H1 (cell line): ENCODE results near the gene PTH1R. TPM values are rescaled to one million over a fixed set of nuclear protein-coding genes. Genes with fewer than 3 reads are reported as not detected.

ENCODE experiments used
- CTCF ChIA-PET: fragments of 300-600 bp; sonication (Branson Sonifier 250); formaldehyde crosslinking; loops from one replicate; lab custom pipeline; 2021; ENCODE audit not compliant: partially characterized antibody; lab: Charles Lee
- POLR2A ChIA-PET: fragments of 300-600 bp; sonication (Branson Sonifier 250); formaldehyde crosslinking; loops from one replicate; lab custom pipeline; 2021; ENCODE audit warnings: inconsistent platforms; ENCODE audit not compliant: partially characterized antibody; lab: Charles Lee
- DNase-seq, 2 experiments: peaks; one replicate each; pipeline versions ENCODE4 v3.0.0 to v3.0.0-alpha.2; 2010 to 2022; ENCODE audit warnings: low spot score in 2 of 2, low read depth in 1 of 2, mixed read lengths in 1 of 2
- FAIRE-seq: peaks from 2 replicates; lab custom pipeline; 2011; peaks lifted over from hg19 to GRCh38; lab: Jason Lieb, UNC
- H2AFZ ChIP-seq: 2 replicates; pipeline ENCODE4 v1.8.1; 2012; ENCODE audit warnings: low read length, inconsistent platforms
- H2AK5ac ChIP-seq: 2 replicates; pipeline ENCODE4 v1.6.1; 2013; ENCODE audit warnings: low read depth, low read length
- H2BK120ac ChIP-seq: replicated peaks from 2 replicates; pipeline ENCODE3; 2013; ENCODE audit warnings: low read depth, low read length, inconsistent platforms
- H2BK12ac ChIP-seq: 2 replicates; pipeline ENCODE4 v1.6.1; 2013; ENCODE audit warnings: low read depth, low read length
- H2BK15ac ChIP-seq: 2 replicates; pipeline ENCODE4 v1.6.1; 2013; ENCODE audit warnings: low read length
- H2BK20ac ChIP-seq: 2 replicates; pipeline ENCODE4 v1.6.1; 2013; ENCODE audit warnings: low read length
- H2BK5ac ChIP-seq: 2 replicates; pipeline ENCODE4 v1.6.1; 2013; ENCODE audit warnings: low read depth, low read length
- H3K14ac ChIP-seq: 2 replicates; pipeline ENCODE4 v1.6.1; 2013; ENCODE audit warnings: inconsistent platforms; ENCODE audit not compliant: insufficient read length
- H3K18ac ChIP-seq: 2 replicates; pipeline ENCODE4 v1.6.1; 2013; ENCODE audit warnings: low read length; ENCODE audit errors: extremely low read depth
- H3K23ac ChIP-seq: 2 replicates; pipeline ENCODE4 v1.6.1; 2013; ENCODE audit warnings: inconsistent platforms; ENCODE audit not compliant: insufficient read length
- H3K23me2 ChIP-seq: 2 replicates; pipeline ENCODE4 v1.6.1; 2013; ENCODE audit warnings: low read depth, low read length
- H3K27ac ChIP-seq: 2 replicates; pipeline ENCODE4 v1.6.1; 2011; ENCODE audit warnings: low read depth, low read length, inconsistent platforms
- H3K27me3 ChIP-seq, 4 experiments: replicated peaks in 1 of 4; 1 replicate in 1 of 4; 2 replicates in 3 of 4; pipeline versions ENCODE4 v1.6.1 to v1.8.1; 2011 to 2013; ENCODE audit warnings: low read length in 3 of 4, mild to moderate bottlenecking in 3 of 4, inconsistent platforms in 2 of 4, mixed read lengths in 2 of 4, moderate library complexity in 1 of 4; ENCODE audit not compliant: control insufficient read depth in 3 of 4, insufficient read depth in 3 of 4; ENCODE audit errors: extremely low read depth in 1 of 4
- H3K36me3 ChIP-seq, 4 experiments: 2 replicates each; pipeline versions ENCODE4 v1.6.1 to v1.8.1; 2011 to 2013; ENCODE audit warnings: mild to moderate bottlenecking in 4 of 4, low read length in 3 of 4, moderate library complexity in 2 of 4, control low read depth in 1 of 4, inconsistent platforms in 1 of 4; ENCODE audit not compliant: insufficient read depth in 4 of 4, control insufficient read depth in 2 of 4
- H3K4ac ChIP-seq: replicated peaks from 2 replicates; pipeline ENCODE3; 2013; ENCODE audit warnings: low read length, low read depth, mixed read lengths, inconsistent platforms; ENCODE audit not compliant: insufficient read length
- H3K4me1 ChIP-seq, 4 experiments: replicated peaks in 1 of 4; 1 replicate in 1 of 4; 2 replicates in 3 of 4; pipeline versions ENCODE4 v1.6.1 to v1.8.1; 2011 to 2013; ENCODE audit warnings: low read length in 3 of 4, inconsistent platforms in 2 of 4, mixed read lengths in 1 of 4; ENCODE audit not compliant: insufficient read depth in 4 of 4, control insufficient read depth in 3 of 4
- H3K4me2 ChIP-seq, 2 experiments: 2 replicates each; pipeline versions ENCODE4 v1.6.1 to v1.8.1; 2011 to 2013; ENCODE audit warnings: low read depth in 2 of 2, low read length in 2 of 2, control low read depth in 1 of 2, inconsistent platforms in 1 of 2, mild to moderate bottlenecking in 1 of 2; ENCODE audit not compliant: insufficient read depth in 1 of 2
- H3K4me3 ChIP-seq, 4 experiments: fragments of 200-600, 300-600 bp in 1 of 4; sonication (generic), shearing (Covaris generic), sonication (Bioruptor Twin) in 1 of 4; 2 replicates each; pipeline versions ENCODE4 v1.5.1 to v1.8.1; 2011 to 2016; ENCODE audit warnings: low read length in 4 of 4, low read depth in 3 of 4, control low read depth in 2 of 4, inconsistent platforms in 2 of 4, mild to moderate bottlenecking in 2 of 4, mixed read lengths in 1 of 4, moderate library complexity in 1 of 4; ENCODE audit not compliant: insufficient read depth in 2 of 4; ENCODE audit errors: extremely low read depth in 1 of 4
- H3K56ac ChIP-seq: replicated peaks from 2 replicates; pipeline ENCODE3; 2013; ENCODE audit warnings: low read depth, mild to moderate bottlenecking, mixed read lengths, low read length, inconsistent platforms; ENCODE audit not compliant: insufficient read length
- H3K79me1 ChIP-seq: 2 replicates; pipeline ENCODE4 v1.6.1; 2013; ENCODE audit warnings: low read depth, low read length, control low read depth
- H3K79me2 ChIP-seq, 2 experiments: 2 replicates each; pipeline versions ENCODE4 v1.6.1 to v1.8.1; 2012 to 2013; ENCODE audit warnings: low read length in 2 of 2, mild to moderate bottlenecking in 2 of 2, inconsistent platforms in 1 of 2; ENCODE audit not compliant: insufficient read depth in 2 of 2, control insufficient read depth in 1 of 2
- H3K9ac ChIP-seq, 4 experiments: replicated peaks in 1 of 4; 1 replicate in 1 of 4; 2 replicates in 3 of 4; pipeline versions ENCODE4 v1.6.1 to v1.8.1; 2011 to 2013; ENCODE audit warnings: low read depth in 3 of 4, low read length in 3 of 4, control low read depth in 2 of 4, mild to moderate bottlenecking in 2 of 4, moderate library complexity in 2 of 4, inconsistent platforms in 1 of 4; ENCODE audit errors: extremely low read depth in 1 of 4
- H3K9me3 ChIP-seq, 2 experiments: 2 replicates each; pipeline versions ENCODE4 v1.6.1 to v1.8.1; 2012 to 2013; ENCODE audit warnings: mild to moderate bottlenecking in 2 of 2, moderate library complexity in 2 of 2, control low read depth in 1 of 2, inconsistent platforms in 1 of 2, low read depth in 1 of 2, low read length in 1 of 2, mixed read lengths in 1 of 2; ENCODE audit not compliant: insufficient read depth in 2 of 2
- H4K20me1 ChIP-seq, 2 experiments: replicated peaks in 1 of 2; 2 replicates each; pipeline versions ENCODE3 to v1.8.1; 2011 to 2013; ENCODE audit warnings: inconsistent platforms in 2 of 2, low read length in 2 of 2, mild to moderate bottlenecking in 1 of 2; ENCODE audit not compliant: insufficient read depth in 2 of 2, control insufficient read depth in 1 of 2
- H4K5ac ChIP-seq: 2 replicates; pipeline ENCODE4 v1.6.1; 2013; ENCODE audit warnings: low read length, low read depth, mixed read lengths, inconsistent platforms; ENCODE audit not compliant: insufficient read length
- H4K8ac ChIP-seq: 2 replicates; pipeline ENCODE4 v1.8.0; 2013; ENCODE audit warnings: mild to moderate bottlenecking, moderate library complexity, low read length, inconsistent platforms; ENCODE audit not compliant: insufficient read depth; ENCODE audit errors: extremely low read depth
- H4K91ac ChIP-seq: replicated peaks from 2 replicates; pipeline ENCODE3; 2013; ENCODE audit warnings: low read length, mixed read lengths, inconsistent platforms; ENCODE audit not compliant: insufficient read length
- MAX ChIP-seq: IDR thresholded peaks from 2 replicates; pipeline ENCODE4 v1.6.1; 2012; ENCODE audit warnings: inconsistent platforms
- SP1 ChIP-seq: IDR thresholded peaks from 2 replicates; pipeline ENCODE4 v1.6.1; 2011; ENCODE audit warnings: low read depth, low read length
- WGBS, 2 experiments: shearing (Covaris generic) in 1 of 2; methylation state at CpG; one replicate each; pipeline versions ENCODE4 v1.1.6 to v1.1.7; 2013 to 2015; ENCODE audit warnings: low lambda C conversion rate in 2 of 2, mixed read lengths in 2 of 2, inconsistent platforms in 1 of 2, low coverage in 1 of 2, missing lambda C conversion rate in 1 of 2; ENCODE audit not compliant: insufficient replicate concordance in 2 of 2, insufficient coverage in 1 of 2, insufficient read length in 1 of 2; ENCODE audit errors: extremely low coverage in 1 of 2, missing lambda C conversion rate in 1 of 2; 5-methylcytosine and 5-hydroxymethylcytosine counted together
- polyA plus RNA-seq, 7 experiments: library from polyadenylated mRNA; depleted of rRNA in 3 of 7; stranded (reverse) in 5 of 7; unstranded in 2 of 7; fragments of >200 nt in 5 of 7; fragments of 200-250 nt in 2 of 7; gene quantifications; 1 replicate in 5 of 7; 2 replicates in 1 of 7; 4 replicates in 1 of 7; pipeline versions ENCODE4 v1.2.1 to v1.2.3, GENCODE V29; 2011 to 2013; ENCODE audit warnings: missing spikeins in 2 of 7, mixed read lengths in 2 of 7
- total RNA-seq: library from RNA; stranded (reverse); fragmentation: NEBNext Ultra II Directional; extraction: Animal tissue kit (Norgen Biotek cat#: 25700); gene quantifications from 2 replicates; pipeline ENCODE4 v1.2.1, GENCODE V29; 2021

The PTH1R gene
- total and polyA plus RNA-seq, 2 of the 8 experiments (the other 6 are each of a cell fraction or from before 2014, with no cell fraction given), result 0.57 to 1.5 TPM

GRCh38 chr3:46947981-46948791, 70.7 kb downstream of the PTH1R start:
- Histone ChIP-seq H4K20me1 (peaks cover 59 to 60% of the 10 kb centered on the region in 2 experiments), H4K5ac (no peak overlapping the region), H3K4me3 (no peak overlapping the region), H3K4ac (no peak overlapping the region), H3K23me2 (no peaks in the 10 kb centered on the region; the same call in none of the 2 replicates), H2BK12ac (peak overlapping the region; percentile 7; the same call in 1 of the 2 replicates), H3K79me2 (peaks cover 23 to 96% of the 10 kb centered on the region in 2 experiments), H3K27ac (no peak overlapping the region), H3K14ac (no peak overlapping the region), H4K91ac (no peak overlapping the region), H3K4me2 (no peak overlapping the region), H3K4me1 (peaks cover 4 to 14% (median 11%) of the 10 kb centered on the region in 4 experiments), H2AFZ (no peak overlapping the region), H3K79me1 (peaks cover 40% of the 10 kb centered on the region), H3K9ac (no peak overlapping the region)
- WGBS, 2 experiments, result 84% methylated on average over 19 of the region's 19 CpGs; no CpG with 5 or more reads in 1 of the 2 experiments
- DNase-seq (no peak), FAIRE-seq (no peak)
- POLR2A ChIA-PET, result interaction anchor here (1.0 to 2.3 kb wide), 3 partner anchors 10 to 32 kb away, joined by 3 to 6 read pairs (median 3); partner anchors contain the start of gene NBEAL2
- TF ChIP-seq SP1, result no peak
- no peak for TF ChIP-seq MAX
- TF ChIP-seq, all 59 proteins: peak for 0
- Histone ChIP-seq H3K18ac (no peak overlapping the region), H2BK5ac (no peak overlapping the region), H3K36me3 (no peaks in the 10 kb centered on the region; a peak in 1 of 8 replicates), H2BK15ac (no peak overlapping the region), H2BK20ac (no peak overlapping the region), H3K9me3 (no peaks in the 10 kb centered on the region), H4K8ac (peak overlapping the region; percentile 4; the same call in 1 of the 2 replicates), H2BK120ac (no peak overlapping the region), H3K56ac (no peak overlapping the region), H3K27me3 (no peaks in the 10 kb centered on the region), H2AK5ac (no peak overlapping the region), H3K23ac (no peak overlapping the region)
- CTCF ChIA-PET, result interaction anchor here (0.8 to 2.7 kb wide), 9 partner anchors 10 to 245 kb away, joined by 3 to 7 read pairs (median 4); no protein-coding TSS in a partner anchor
